ENCODE results near the gene OR2G3. TPM values are rescaled to one million over a fixed set of nuclear protein-coding genes. Genes with fewer than 3 reads are reported as not detected.

Gene OR2G3
- total and polyA plus RNA-seq, 2 of the 13 experiments (the other 11 are each of a cell fraction or from before 2014, with no cell fraction given) = not detected

- 24% methylated on average over 10 of the region's 10 CpGs for WGBS (ENCODE audit: low lambda C conversion rate)
- H3K36me3 ChIP-seq (replicated peaks in 1 of 2; ENCODE audit: control insufficient read depth in 1 of 2, insufficient read depth in 2 of 2, low read length in 2 of 2) = no peaks in the 10 kb centered on the region
- H2AFZ ChIP-seq (ENCODE audit: low read length) = no peak overlapping the region
- H3K9me3 ChIP-seq (ENCODE audit: low read length) = no peaks in the 10 kb centered on the region
- intact Hi-C loops (cut with micrococcal nuclease; ENCODE audit: unreplicated experiment) (no loop called here), in situ Hi-C loops (cut with HindIII; ENCODE audit: extremely low pct_ligation_motif_present, low pct_unique_long_range_greater_than_20kb) (no loop called here)
- ATAC-seq (no peak), FAIRE-seq (no peak), DNase-seq (ENCODE audit: low spot score) (no peak)
- ChIA-PET POLR2A (no interaction called here), CTCF (ENCODE audit: low intra/inter-chr PET ratio, low total read pairs) (no interaction called here)
- H3K4me3 ChIP-seq (replicated peaks in 1 of 3; ENCODE audit: insufficient read depth in 1 of 3, low read depth in 2 of 3, low read length in 3 of 3) = no peak overlapping the region
- no peaks in the 10 kb centered on the region for H4K20me1 ChIP-seq (ENCODE audit: insufficient read depth, low read length)
- no peaks in the 10 kb centered on the region for H3K79me2 ChIP-seq (ENCODE audit: insufficient read depth, low read length)
- no peak overlapping the region for H3K4me2 ChIP-seq (ENCODE audit: low read depth, low read length)
- BruUV-seq (replicated peaks) = no TSS peak
- H3K27ac ChIP-seq (ENCODE audit: extremely low read length, insufficient read depth, low read length) = no peak overlapping the region
- peaks cover 0 to 4% of the 10 kb centered on the region in 2 experiments; a peak in 3 of 5 replicates for H3K27me3 ChIP-seq (ENCODE audit: control insufficient read depth in 1 of 2, insufficient read depth in 2 of 2, low read length in 2 of 2)
- no peak overlapping the region for H3K9ac ChIP-seq (ENCODE audit: insufficient read depth, low read depth, low read length)
- no peaks in the 10 kb centered on the region for H3K4me1 ChIP-seq (ENCODE audit: insufficient read depth, low read length)
- no peak for TF ChIP-seq DNMT1 (CRISPR knock-in tag; IDR thresholded peaks at IDR 0.05)
- no peak for TF ChIP-seq ZBTB40 (IDR thresholded peaks at IDR 0.05)
- no peak for TF ChIP-seq ZBTB40 (CRISPR knock-in tag; IDR thresholded peaks at IDR 0.05)
- TF ChIP-seq SP4 (CRISPR knock-in tag; IDR thresholded peaks at IDR 0.05) = no peak
- TF ChIP-seq ZNF512 (CRISPR knock-in tag; IDR thresholded peaks at IDR 0.05) = no peak
- TF ChIP-seq PHF8 (CRISPR knock-in tag; IDR thresholded peaks at IDR 0.05) = no peak
- TF ChIP-seq ZNF44 (CRISPR knock-in tag; IDR thresholded peaks at IDR 0.05) = no peak
- TF ChIP-seq FOXJ3 (CRISPR knock-in tag; IDR thresholded peaks at IDR 0.05; ENCODE audit: borderline replicate concordance) = no peak
- no peak for TF ChIP-seq JDP2 (CRISPR knock-in tag; IDR thresholded peaks at IDR 0.05; ENCODE audit: borderline replicate concordance)
Measured at GRCh38 chr1:247561711-247562110, 43.7 kb upstream of the OR2G3 start.
